Mucosa of gallbladder (tissue), 1 donor: Measurements from ENCODE around the gene ARMC10. TPM values are rescaled to one million over a fixed set of nuclear protein-coding genes. Genes with fewer than 3 reads are reported as not detected.
A peak's percentile ranks its signal among the peaks of the same experiment; 100 is the strongest.
"Not testable (repeated sequence)": the region's sequence is repeated elsewhere in the genome, so short reads cannot be mapped to it uniquely, and the experiment has no call there.

Experiments used
- DNase-seq: peaks from one replicate; pipeline ENCODE4 v3.0.0-alpha.2; 2020; ENCODE audit warnings: low spot score
- total RNA-seq: library from RNA; stranded (reverse); gene quantifications from one replicate; pipeline ENCODE4 v1.2.1, GENCODE V29; 2021
- donor health status: DM: no; HTN: no; CAD: no.

Gene ARMC10
- total RNA-seq, result 39.7 TPM

DNA sequence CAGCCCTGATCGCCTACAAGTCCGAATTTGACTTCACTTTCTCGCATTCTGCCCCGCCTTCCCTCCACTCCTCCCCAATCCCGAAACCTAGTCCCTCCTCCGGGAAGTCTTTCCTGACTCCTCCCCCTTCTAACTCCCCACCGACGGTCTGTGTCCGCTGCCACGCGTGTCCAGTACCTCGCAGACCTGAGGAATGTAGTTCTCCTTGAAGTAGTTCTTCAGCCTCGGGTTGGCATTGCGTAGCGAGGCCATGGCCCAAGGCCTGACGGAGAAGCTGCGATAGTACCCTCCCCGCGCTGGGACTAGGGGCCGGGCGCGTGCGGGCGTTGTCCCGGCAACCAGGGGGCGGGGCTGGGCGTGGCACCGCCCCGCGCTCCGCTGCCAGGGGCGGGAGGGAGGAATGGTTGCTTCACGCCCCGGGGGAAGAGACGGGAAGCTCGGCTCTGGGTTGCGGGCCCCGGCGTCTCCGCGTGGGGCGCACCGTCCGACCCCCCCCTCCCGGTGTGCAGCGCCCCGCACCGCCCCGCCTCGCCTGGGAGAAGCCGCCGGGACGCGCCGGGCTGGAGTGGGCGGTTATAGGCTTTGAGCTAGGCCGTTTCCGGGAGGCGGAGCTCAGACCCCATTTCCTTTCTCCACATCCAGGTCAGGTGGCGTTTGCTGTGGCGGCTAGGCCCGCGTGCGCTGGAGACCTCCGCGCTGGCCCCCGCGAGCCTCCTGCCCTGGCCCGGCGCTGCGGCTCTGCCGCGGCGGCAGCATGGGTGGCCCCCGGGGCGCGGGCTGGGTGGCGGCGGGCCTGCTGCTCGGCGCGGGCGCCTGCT is at the start of gene ARMC10, which contains the start of gene FBXL13:
ARMC10 (plus strand) TSS at position 622 of the 818 bp plus-strand sequence; CDS start at position 755, 133 bp downstream.
FBXL13 (minus strand) TSS at position 278 of the 818 bp plus-strand sequence.
- peak; percentile 90 for DNase-seq

- DNase-seq, result no peak
Measured at GRCh38 chr7:103025341-103025740, 49.6 kb upstream of the ARMC10 start.

DNA sequence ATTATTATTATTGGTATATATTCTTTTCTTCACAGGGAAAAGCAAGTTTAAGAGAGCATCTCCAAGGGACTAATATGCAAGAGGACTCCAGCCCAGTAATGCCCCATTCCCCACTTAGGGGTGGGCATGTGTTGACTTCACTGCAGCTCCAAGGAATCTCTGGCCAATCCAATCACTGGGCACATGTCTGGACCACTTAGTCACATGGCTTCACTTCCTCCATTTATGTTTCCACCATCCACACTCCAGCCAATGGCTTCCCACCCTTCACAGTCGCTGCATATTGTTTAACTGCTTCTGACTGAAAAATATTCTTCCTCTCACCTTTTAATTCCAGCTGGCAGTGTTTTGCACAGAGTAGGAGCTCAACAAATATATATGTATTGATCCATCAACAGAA is 43.9 kb upstream of the ARMC10 start:
- DNase-seq, result no peak

GRCh38 chr7:103031781-103032180 is 43.2 kb upstream of the ARMC10 start:
- DNase-seq, result no peak

GRCh38 chr7:103034318-103034717 is 40.6 kb upstream of the ARMC10 start:
- DNase-seq, result not testable (repeated sequence)

- no peak for DNase-seq
Measured at GRCh38 chr7:103037476-103037822, 37.5 kb upstream of the ARMC10 start.

- peak; percentile 86 for DNase-seq
Measured at GRCh38 chr7:103037823-103038739, 36.9 kb upstream of the ARMC10 start.

DNA sequence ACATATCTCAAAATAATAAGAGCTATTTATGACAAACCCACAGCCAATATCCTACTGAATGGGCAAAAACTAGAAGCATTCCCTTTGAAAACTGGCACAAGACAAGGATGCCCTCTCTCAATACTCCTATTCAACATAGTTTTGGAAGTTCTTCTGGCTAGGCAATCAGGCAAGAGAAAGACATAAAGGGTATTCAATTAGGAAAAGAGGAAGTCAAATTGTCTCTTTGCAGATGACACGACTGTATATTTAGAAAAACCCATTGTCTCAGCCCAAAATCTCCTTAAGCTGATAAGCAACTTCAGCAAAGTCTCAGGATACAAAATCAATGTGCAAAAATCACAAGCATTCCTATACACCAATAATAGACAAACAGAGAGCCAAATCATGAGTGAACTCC is 33.1 kb upstream of the ARMC10 start:
- not testable (repeated sequence) for DNase-seq

GRCh38 chr7:103048833-103049232 is 26.1 kb upstream of the ARMC10 start:
- no peak for DNase-seq

GRCh38 chr7:103051519-103051918 is 23.4 kb upstream of the ARMC10 start:
- no peak for DNase-seq

DNA sequence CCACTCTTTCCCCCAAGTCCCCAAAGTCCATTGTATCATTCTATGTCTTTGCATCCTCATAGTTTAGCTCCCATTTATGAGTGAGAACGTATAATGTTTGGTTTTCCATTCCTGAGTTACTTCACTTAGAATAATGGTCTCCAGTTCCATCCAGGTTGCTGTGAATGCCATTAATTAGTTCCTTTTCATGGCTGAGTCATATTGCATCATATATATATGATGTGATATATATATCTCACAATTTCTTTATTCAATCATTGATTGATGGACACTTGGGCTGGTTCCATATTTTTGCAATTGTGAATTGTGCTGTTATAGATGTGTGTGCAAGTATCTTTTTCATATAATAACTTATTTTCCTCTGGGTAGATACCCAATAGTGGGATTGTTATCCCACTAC is 18.9 kb upstream of the ARMC10 start:
- not testable (repeated sequence) for DNase-seq

DNA sequence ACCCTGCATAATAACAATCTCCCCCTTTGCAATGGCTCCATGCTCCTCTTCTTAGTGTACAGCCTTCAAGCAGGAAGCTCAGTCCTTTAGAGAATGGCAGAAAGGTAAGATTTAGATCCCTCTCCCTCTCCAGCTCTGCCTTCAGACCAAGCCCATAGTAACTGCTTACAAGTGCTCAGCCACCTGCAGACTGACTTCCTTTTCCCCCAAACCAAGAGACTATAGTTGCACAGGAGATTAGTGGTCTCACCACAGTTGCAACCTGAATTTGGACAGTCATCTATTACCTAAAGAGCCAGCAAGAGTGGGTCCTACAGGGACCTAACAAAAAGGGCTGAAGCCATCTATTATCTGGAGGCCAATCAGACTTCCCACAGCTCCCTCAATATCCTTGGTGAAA is 16.8 kb upstream of the ARMC10 start:
- DNase-seq, result no peak

DNA sequence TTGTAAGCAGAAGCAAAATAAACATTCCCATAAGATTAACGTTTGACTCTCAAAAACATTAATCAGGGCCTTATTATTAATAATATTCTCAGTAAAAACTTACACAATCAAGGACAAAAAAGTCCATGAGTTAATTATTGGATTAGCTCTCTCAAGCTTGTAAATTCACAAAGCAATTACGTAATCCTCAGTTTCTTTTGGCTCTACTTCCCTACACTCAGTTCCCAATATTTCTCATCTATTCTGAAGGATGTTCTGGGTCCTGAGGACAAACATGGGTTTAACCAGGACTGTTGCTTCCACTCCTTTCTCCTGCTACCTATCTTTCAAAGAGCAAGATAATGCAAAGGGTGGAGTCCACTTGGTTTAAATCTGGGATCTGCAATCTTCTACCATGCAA is 15.5 kb upstream of the ARMC10 start:
- DNase-seq, result no peak

DNA sequence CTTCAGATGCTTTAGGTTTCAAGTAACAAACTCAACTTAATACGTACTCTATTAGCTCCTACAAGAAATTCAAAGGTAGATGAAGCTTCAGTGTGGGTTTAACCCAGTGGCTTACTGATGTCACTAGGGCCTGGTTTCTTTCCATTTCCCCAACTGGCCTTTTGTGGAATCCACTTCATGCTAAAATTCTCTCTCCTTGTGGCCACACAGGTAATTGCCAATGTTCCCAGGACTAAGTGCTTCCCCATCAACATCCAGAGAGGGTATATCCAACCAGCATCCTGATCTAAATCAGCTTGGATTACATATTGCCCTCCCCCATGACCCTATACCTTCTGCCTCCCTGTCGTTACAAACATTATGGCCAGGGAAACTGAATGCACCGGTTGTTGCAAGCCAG is 11.0 kb upstream of the ARMC10 start:
- no peak for DNase-seq

DNA sequence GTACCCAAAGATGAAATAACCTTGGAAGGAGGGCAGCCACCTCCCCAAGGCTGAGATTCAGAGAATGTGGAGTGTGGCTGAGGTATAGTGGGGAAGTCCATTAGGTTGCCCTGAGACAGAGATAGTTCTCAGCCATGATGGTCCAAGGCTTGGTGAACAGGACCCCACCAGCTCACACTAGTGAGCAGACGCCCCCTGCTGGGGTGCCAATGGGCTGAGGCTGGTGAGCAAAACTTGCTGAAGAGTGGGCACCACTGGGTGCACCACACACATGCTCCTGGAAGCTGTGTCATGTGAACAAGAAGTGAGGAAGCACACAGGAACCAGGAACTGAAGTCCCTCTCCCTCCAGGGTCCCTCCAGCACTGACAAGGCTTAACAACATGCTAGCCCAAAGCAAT is 9.3 kb upstream of the ARMC10 start:
- no peak for DNase-seq

GRCh38 chr7:103068414-103069403 is 6.2 kb upstream of the ARMC10 start:
- DNase-seq, result no peak

- no peak for DNase-seq
Measured at GRCh38 chr7:103071000-103071399, 3.9 kb upstream of the ARMC10 start.

GRCh38 chr7:103073989-103074518 is 886 bp upstream of the ARMC10 start:
- DNase-seq, result peak; percentile 15

DNA sequence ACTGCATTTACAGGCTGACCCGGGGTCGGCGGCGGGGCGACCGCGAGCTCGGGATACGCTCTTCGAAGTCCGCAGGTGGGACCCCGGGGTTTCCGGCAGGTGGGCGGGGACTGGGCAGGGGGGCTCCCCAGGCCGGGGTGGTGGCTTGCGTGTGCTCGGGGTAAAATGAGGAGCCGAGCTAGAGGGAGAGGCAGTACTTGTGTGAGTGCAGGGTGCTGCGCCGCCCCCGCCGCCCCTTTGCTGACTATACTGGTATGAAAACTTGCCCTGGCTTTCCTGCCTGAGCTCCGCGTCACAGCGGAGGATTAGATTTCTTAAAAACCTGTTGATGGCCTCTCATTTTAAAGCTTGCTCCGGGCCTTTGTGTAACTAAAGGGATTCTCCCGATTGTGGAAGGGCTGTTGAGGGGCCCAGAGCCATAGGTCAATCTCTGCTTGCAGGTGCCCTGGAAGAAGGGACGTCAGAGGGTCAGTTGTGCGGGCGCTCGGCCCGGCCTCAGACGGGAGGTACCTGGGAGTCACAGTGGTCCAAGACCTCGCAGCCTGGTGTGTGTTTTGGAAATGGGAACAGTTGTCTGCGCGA is 488 bp downstream of the ARMC10 start:
- peak; percentile 18 for DNase-seq

- no peak for DNase-seq
Measured at GRCh38 chr7:103076764-103077163, 1.8 kb downstream of the ARMC10 start.

DNA sequence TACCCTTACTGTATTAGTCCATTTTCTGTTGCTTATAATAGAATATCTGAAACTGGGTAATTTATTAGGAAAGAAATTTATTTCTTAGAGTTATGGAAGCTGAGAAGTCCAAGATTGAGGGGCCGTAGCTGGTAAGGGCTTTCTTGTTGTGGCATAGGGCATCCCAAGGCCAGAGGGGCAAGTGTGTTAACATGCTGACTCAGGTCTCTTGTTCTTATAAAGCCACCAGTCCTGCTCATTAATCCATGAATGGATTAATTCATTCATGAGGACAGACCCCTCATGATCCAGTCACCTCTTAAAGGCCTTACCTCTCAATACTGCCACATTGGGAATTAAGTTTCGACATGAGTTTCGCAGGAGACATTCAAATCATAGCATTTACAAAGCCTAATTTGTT is 2.4 kb downstream of the ARMC10 start:
- DNase-seq, result no peak
